Measurements from ENCODE around the gene EEF1A2. TPM values are rescaled to one million over a fixed set of nuclear protein-coding genes. Genes with fewer than 3 reads are reported as not detected.

The EEF1A2 gene
- total RNA-seq, 4 donors from 2014 or later, result 0.75 to 5.0 (median 3.3) TPM

GRCh38 chr20:63472862-63473390 lies 26.0 kb downstream of the EEF1A2 start:
- Histone ChIP-seq H3K9me3 (no peaks in the 10 kb centered on the region), H3K4me3 (no peak overlapping the region), H3K36me3 (no peaks in the 10 kb centered on the region), H3K27ac (no peak overlapping the region), H3K4me1 (peaks cover 0 to 9% (median 8%) of the 10 kb centered on the region in 4 donors), H3K27me3 (peaks cover 87% of the 10 kb centered on the region)
- no peak for DNase-seq
- intact Hi-C loops (cut with DNase I; ENCODE audit: low total_unique reads), result no loop called here
- WGBS, 2 donors (ENCODE audit: low coverage in 1 of 2), result 48% methylated on average over 13 of the region's 13 CpGs; no CpG with 5 or more reads in 1 of the 2 donors
- TF ChIP-seq CTCF (IDR thresholded peaks at IDR 0.05), result no peak
- TF ChIP-seq POLR2A (IDR thresholded peaks at IDR 0.05), result no peak
- no peak for TF ChIP-seq EP300 (IDR thresholded peaks at IDR 0.05; ENCODE audit: low read depth)
- TF ChIP-seq POLR2AphosphoS5 (IDR thresholded peaks at IDR 0.05), result no peak
- in situ Hi-C loops (cut with MboI; ENCODE audit: low pct_ligation_motif_present in 1 of 4, low pct_unique_long_range_greater_than_20kb in 1 of 4, low sequenced_read_pairs in 3 of 4), result no loop called here

DNA sequence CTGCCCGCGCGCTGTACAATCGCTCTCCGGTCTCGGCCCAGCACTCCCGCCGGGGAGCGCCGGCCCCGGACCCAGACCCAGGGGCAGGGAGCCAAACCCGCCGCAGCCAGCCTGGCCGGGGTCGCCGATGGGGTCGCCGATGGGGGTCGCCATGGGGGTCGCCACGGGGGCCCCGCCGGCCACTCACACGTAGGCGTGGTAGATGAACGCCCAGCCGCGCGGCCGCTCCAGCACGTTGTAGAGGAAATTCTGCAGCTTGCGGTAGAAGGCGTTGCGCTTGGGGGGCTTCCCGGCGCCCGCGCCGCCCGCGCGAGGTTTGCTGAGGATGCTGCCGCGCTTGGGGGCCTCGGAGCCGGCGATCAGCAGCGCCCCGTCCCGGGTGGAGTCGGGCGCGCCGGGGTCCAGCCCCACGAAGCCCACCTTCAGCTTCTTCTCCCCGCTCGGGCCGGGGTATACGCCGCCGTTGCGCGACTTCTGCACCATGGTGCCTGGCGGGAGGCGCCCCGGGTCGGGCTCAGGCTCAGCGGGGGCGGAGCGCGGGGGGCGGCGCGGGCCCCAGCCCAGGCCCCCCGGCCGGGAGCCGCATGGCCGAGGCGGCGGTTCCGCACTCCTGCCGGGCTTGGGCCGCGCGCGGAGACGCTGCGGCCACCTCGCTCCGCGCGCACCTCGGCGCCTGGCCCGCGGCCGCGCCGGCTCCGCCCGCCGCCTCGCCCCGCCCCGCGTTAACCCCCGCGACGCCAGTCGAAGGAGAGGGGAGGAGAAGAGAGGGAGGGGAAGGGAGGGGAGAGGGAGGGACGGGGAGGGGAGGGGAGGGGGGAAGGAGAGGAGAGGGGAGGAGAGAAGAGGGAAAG lies 26.7 kb downstream of the EEF1A2 start, which contains the start of gene KCNQ2:
Gene KCNQ2 (minus strand): TSS at position 675 of the 851 bp plus-strand sequence. CDS start 192 bp downstream, at position 483.
- intact Hi-C loops (cut with DNase I; ENCODE audit: low total_unique reads), result no loop called here
- Histone ChIP-seq H3K4me3 (peak within 1 kb of the TSS in 2 of 4 donors; percentile 12 to 33), H3K9me3 (no peaks in the 10 kb centered on the region), H3K27me3 (peaks cover 80% of the 10 kb centered on the region), H3K36me3 (no peaks in the 10 kb centered on the region), H3K4me1 (peaks cover 0 to 9% (median 8%) of the 10 kb centered on the region in 4 donors), H3K27ac (no peak within 1 kb of the TSS)
- no peak for DNase-seq
- in situ Hi-C loops (cut with MboI; ENCODE audit: low pct_ligation_motif_present in 1 of 4, low pct_unique_long_range_greater_than_20kb in 1 of 4, low sequenced_read_pairs in 3 of 4), result no loop called here
- 1% methylated on average over 16 of the region's 111 CpGs; no CpG with 5 or more reads in 1 of the 2 donors for WGBS, 2 donors (ENCODE audit: low coverage in 1 of 2)
- TF ChIP-seq CTCF (IDR thresholded peaks at IDR 0.05) (no peak), POLR2AphosphoS5 (IDR thresholded peaks at IDR 0.05) (no peak), EP300 (IDR thresholded peaks at IDR 0.05; ENCODE audit: low read depth) (no peak), POLR2A (IDR thresholded peaks at IDR 0.05) (no peak)

- intact Hi-C loops (cut with DNase I; ENCODE audit: low total_unique reads), result no loop called here
- no peak overlapping the region for H3K27ac ChIP-seq
- no CpG with 5 or more reads among the region's 27 CpGs for WGBS, 2 donors (ENCODE audit: low coverage in 1 of 2)
- H3K4me1 ChIP-seq, result peaks cover 0 to 9% (median 8%) of the 10 kb centered on the region in 4 donors
- DNase-seq, result no peak
- H3K36me3 ChIP-seq, result no peaks in the 10 kb centered on the region
- H3K27me3 ChIP-seq, result peaks cover 74% of the 10 kb centered on the region
- TF ChIP-seq POLR2A (IDR thresholded peaks at IDR 0.05), result no peak
- TF ChIP-seq CTCF (IDR thresholded peaks at IDR 0.05), result no peak
- no peak for TF ChIP-seq POLR2AphosphoS5 (IDR thresholded peaks at IDR 0.05)
- TF ChIP-seq EP300 (IDR thresholded peaks at IDR 0.05; ENCODE audit: low read depth), result no peak
- no peaks in the 10 kb centered on the region for H3K9me3 ChIP-seq
- H3K4me3 ChIP-seq, result no peak overlapping the region
- in situ Hi-C loops (cut with MboI; ENCODE audit: low pct_ligation_motif_present in 1 of 4, low pct_unique_long_range_greater_than_20kb in 1 of 4, low sequenced_read_pairs in 3 of 4), result no loop called here
Measured at GRCh38 chr20:63471717-63471980, 27.2 kb downstream of the EEF1A2 start.

GRCh38 chr20:63471002-63471716 lies 27.7 kb downstream of the EEF1A2 start:
- no peak overlapping the region for H3K4me3 ChIP-seq
- H3K27me3 ChIP-seq, result peaks cover 70% of the 10 kb centered on the region

More at GRCh38 chr20:63471002-63471716, 27.7 kb downstream of the EEF1A2 start:
- no peaks in the 10 kb centered on the region for H3K36me3 ChIP-seq
- WGBS, 2 donors (ENCODE audit: low coverage in 1 of 2), result 19% methylated on average over 16 of the region's 46 CpGs; no CpG with 5 or more reads in 1 of the 2 donors
- no peak overlapping the region for H3K27ac ChIP-seq
- H3K9me3 ChIP-seq, result no peaks in the 10 kb centered on the region
- peaks cover 0 to 9% (median 8%) of the 10 kb centered on the region in 4 donors for H3K4me1 ChIP-seq
- intact Hi-C loops (cut with DNase I; ENCODE audit: low total_unique reads) (no loop called here), in situ Hi-C loops (cut with MboI; ENCODE audit: low pct_ligation_motif_present in 1 of 4, low pct_unique_long_range_greater_than_20kb in 1 of 4, low sequenced_read_pairs in 3 of 4) (no loop called here)
- DNase-seq, result no peak
- no peak for TF ChIP-seq POLR2A (IDR thresholded peaks at IDR 0.05)
- TF ChIP-seq POLR2AphosphoS5 (IDR thresholded peaks at IDR 0.05), result no peak

All from transverse colon (tissue), 4 donors.